ENCODE data around the gene MTMR12.

- TF ChIP-seq CTCF (IDR thresholded peaks at IDR 0.05) (no peak), EZH2 (IDR thresholded peaks at IDR 0.05; ENCODE audit: borderline replicate concordance, insufficient read depth, low read depth, low read length, poor library complexity, severe bottlenecking) (no peak)
Observed at GRCh38 chr5:32319926-32320543, 7.3 kb upstream of the MTMR12 start.
